KMS-11 (cell line): Measurements from ENCODE around the gene BANF2.
"Not testable (repeated sequence)": the region's sequence is repeated elsewhere in the genome, so short reads cannot be mapped to it uniquely, and the experiment has no call there.

ENCODE experiments used
- H2AFZ ChIP-seq: fragments of 200-600 bp; sonication (generic); 2 replicates; pipeline ENCODE4 v1.6.1; 2016; ENCODE audit warnings: antibody characterized with exemption, mixed run types, low read depth
- H3K27ac ChIP-seq: fragments of 200-600 bp; sonication (generic); 2 replicates; pipeline ENCODE4 v1.6.1; 2016; ENCODE audit warnings: mild to moderate bottlenecking, mixed run types
- H3K27me3 ChIP-seq: fragments of 200-600 bp; sonication (generic); 2 replicates; pipeline ENCODE4 v1.6.1; 2017; ENCODE audit warnings: mild to moderate bottlenecking, low read depth, mixed run types, moderate library complexity; ENCODE audit not compliant: insufficient read depth
- H3K36me3 ChIP-seq: fragments of 200-600 bp; sonication (generic); 2 replicates; pipeline ENCODE4 v1.6.1; 2017; ENCODE audit warnings: mild to moderate bottlenecking, mixed run types; ENCODE audit not compliant: insufficient read depth
- H3K4me1 ChIP-seq: fragments of 200-600 bp; sonication (generic); 2 replicates; pipeline ENCODE4 v1.6.1; 2016; ENCODE audit warnings: mild to moderate bottlenecking, low read depth, mixed run types; ENCODE audit not compliant: poor library complexity, severe bottlenecking
- H3K4me2 ChIP-seq: fragments of 200-600 bp; sonication (generic); 2 replicates; pipeline ENCODE4 v1.7.0; 2016; ENCODE audit warnings: mild to moderate bottlenecking, mixed run types
- H3K4me3 ChIP-seq: fragments of 200-600 bp; sonication (generic); IDR thresholded peaks from 2 replicates; pipeline ENCODE4 v1.6.1; 2017; ENCODE audit warnings: low read depth, low read length, mixed read lengths; ENCODE audit not compliant: insufficient read depth
- H3K79me2 ChIP-seq: fragments of 200-600 bp; sonication (generic); 2 replicates; pipeline ENCODE4 v1.6.1; 2016; ENCODE audit warnings: low read depth, mixed run types; ENCODE audit not compliant: insufficient read depth
- H3K9ac ChIP-seq: fragments of 200-600 bp; sonication (generic); 2 replicates; pipeline ENCODE4 v1.6.1; 2016; ENCODE audit warnings: mild to moderate bottlenecking, mixed run types
- H4K20me1 ChIP-seq: fragments of 200-600 bp; sonication (generic); 2 replicates; pipeline ENCODE4 v1.6.1; 2016; ENCODE audit warnings: mild to moderate bottlenecking, mixed run types; ENCODE audit not compliant: insufficient read depth
- CTCF ChIP-seq: fragments of 200-600 bp; sonication (generic); conservative IDR thresholded peaks from 2 replicates; pipeline ENCODE4 v1.6.1; 2017; ENCODE audit warnings: low read depth, mild to moderate bottlenecking, antibody characterized with exemption, low read length, moderate library complexity, mixed read lengths

Gene BANF2

GRCh38 chr20:17776551-17776950, 76.8 kb downstream of the BANF2 start:
- no peaks in the 10 kb centered on the region for H3K79me2 ChIP-seq
- H3K4me3 ChIP-seq = no peak overlapping the region
- TF ChIP-seq CTCF = no peak
- no peaks in the 10 kb centered on the region for H3K36me3 ChIP-seq
- no peak overlapping the region for H2AFZ ChIP-seq
- H3K4me2 ChIP-seq = no peak overlapping the region
- H3K4me1 ChIP-seq = no peaks in the 10 kb centered on the region
- H4K20me1 ChIP-seq = no peaks in the 10 kb centered on the region
- no peak overlapping the region for H3K9ac ChIP-seq
- H3K27ac ChIP-seq = no peak overlapping the region
- no peaks in the 10 kb centered on the region for H3K27me3 ChIP-seq

GRCh38 chr20:17779011-17779410, 79.2 kb downstream of the BANF2 start:
- H3K4me3 ChIP-seq, H3K27me3 ChIP-seq, H4K20me1 ChIP-seq, H3K4me1 ChIP-seq, H3K9ac ChIP-seq, H2AFZ ChIP-seq, H3K79me2 ChIP-seq, H3K36me3 ChIP-seq, H3K27ac ChIP-seq, H3K4me2 ChIP-seq: not testable (repeated sequence)

GRCh38 chr20:17782768-17783167, 83.0 kb downstream of the BANF2 start:
- no peaks in the 10 kb centered on the region for H3K79me2 ChIP-seq
- no peak overlapping the region for H3K4me2 ChIP-seq
- H3K4me1 ChIP-seq = peaks cover 5% of the 10 kb centered on the region
- H3K27ac ChIP-seq = no peak overlapping the region
- H3K27me3 ChIP-seq = no peaks in the 10 kb centered on the region
- no peak overlapping the region for H3K9ac ChIP-seq
- no peak overlapping the region for H2AFZ ChIP-seq
- no peaks in the 10 kb centered on the region for H3K36me3 ChIP-seq
- no peak overlapping the region for H3K4me3 ChIP-seq
- H4K20me1 ChIP-seq = no peaks in the 10 kb centered on the region
- TF ChIP-seq CTCF = no peak

GRCh38 chr20:17783671-17784070, 83.9 kb downstream of the BANF2 start:
- Histone ChIP-seq H4K20me1 (no peaks in the 10 kb centered on the region), H3K27ac (no peak overlapping the region), H3K79me2 (no peaks in the 10 kb centered on the region), H3K27me3 (no peaks in the 10 kb centered on the region), H2AFZ (no peak overlapping the region), H3K4me3 (no peak overlapping the region), H3K36me3 (no peaks in the 10 kb centered on the region), H3K9ac (no peak overlapping the region), H3K4me1 (peaks cover 5% of the 10 kb centered on the region), H3K4me2 (no peak overlapping the region)
- no peak for TF ChIP-seq CTCF

GRCh38 chr20:17785007-17785406, 85.2 kb downstream of the BANF2 start:
- no peak overlapping the region for H2AFZ ChIP-seq
- H3K27me3 ChIP-seq = no peaks in the 10 kb centered on the region
- H3K4me3 ChIP-seq = no peak overlapping the region
- H3K4me2 ChIP-seq = no peak overlapping the region
- TF ChIP-seq CTCF = no peak
- no peaks in the 10 kb centered on the region for H3K36me3 ChIP-seq
- no peak overlapping the region for H3K27ac ChIP-seq
- no peaks in the 10 kb centered on the region for H3K79me2 ChIP-seq
- no peaks in the 10 kb centered on the region for H4K20me1 ChIP-seq
- H3K9ac ChIP-seq = no peak overlapping the region
- H3K4me1 ChIP-seq = peaks cover 5% of the 10 kb centered on the region
